ENCODE data around the gene TAF6.
A peak's percentile ranks its signal among the peaks of the same experiment; 100 is the strongest.

The TAF6 gene

DNA sequence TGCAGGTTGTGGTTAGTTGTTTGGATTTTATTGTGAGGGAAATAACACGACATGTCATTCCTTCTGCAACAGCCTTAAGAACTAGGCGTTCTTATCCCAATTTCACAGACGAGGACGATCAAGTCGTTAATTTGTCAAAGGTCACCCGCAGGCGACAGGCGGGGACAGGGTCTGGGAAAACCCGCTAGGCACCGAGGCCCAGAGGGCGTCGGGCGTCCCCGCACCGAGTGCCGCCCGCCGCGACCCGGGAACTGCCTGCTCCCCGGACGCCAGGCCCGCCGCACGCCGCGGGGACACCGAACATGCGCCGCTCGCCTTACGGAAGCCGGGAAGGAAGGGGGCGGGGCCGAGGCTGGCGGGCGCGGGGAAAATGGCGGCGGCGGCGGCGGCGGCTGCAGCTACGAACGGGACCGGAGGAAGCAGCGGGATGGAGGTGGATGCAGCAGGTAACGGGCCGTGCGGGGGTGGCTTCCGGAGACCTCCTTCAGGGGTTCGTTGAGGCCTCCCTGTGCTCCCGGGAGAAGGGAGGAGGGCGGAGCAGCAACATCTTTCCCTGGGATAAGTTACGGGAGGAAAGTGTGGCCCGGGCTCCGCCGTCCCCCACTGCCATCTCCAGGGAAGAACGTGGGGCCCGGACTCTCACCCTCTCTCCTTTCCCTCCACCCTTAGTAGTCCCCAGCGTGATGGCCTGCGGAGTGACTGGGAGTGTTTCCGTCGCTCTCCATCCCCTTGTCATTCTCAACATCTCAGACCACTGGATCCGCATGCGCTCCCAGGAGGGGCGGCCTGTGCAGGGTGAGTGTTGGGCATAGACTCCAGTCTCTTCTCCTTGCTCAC is 30.3 kb downstream of the TAF6 start, which contains the start of gene COPS6 (continued):
- no peak for TF ChIP-seq ZNF664 (tag by site-specific recombination; IDR thresholded peaks at IDR 0.05)
- TF ChIP-seq, protein P1, sequence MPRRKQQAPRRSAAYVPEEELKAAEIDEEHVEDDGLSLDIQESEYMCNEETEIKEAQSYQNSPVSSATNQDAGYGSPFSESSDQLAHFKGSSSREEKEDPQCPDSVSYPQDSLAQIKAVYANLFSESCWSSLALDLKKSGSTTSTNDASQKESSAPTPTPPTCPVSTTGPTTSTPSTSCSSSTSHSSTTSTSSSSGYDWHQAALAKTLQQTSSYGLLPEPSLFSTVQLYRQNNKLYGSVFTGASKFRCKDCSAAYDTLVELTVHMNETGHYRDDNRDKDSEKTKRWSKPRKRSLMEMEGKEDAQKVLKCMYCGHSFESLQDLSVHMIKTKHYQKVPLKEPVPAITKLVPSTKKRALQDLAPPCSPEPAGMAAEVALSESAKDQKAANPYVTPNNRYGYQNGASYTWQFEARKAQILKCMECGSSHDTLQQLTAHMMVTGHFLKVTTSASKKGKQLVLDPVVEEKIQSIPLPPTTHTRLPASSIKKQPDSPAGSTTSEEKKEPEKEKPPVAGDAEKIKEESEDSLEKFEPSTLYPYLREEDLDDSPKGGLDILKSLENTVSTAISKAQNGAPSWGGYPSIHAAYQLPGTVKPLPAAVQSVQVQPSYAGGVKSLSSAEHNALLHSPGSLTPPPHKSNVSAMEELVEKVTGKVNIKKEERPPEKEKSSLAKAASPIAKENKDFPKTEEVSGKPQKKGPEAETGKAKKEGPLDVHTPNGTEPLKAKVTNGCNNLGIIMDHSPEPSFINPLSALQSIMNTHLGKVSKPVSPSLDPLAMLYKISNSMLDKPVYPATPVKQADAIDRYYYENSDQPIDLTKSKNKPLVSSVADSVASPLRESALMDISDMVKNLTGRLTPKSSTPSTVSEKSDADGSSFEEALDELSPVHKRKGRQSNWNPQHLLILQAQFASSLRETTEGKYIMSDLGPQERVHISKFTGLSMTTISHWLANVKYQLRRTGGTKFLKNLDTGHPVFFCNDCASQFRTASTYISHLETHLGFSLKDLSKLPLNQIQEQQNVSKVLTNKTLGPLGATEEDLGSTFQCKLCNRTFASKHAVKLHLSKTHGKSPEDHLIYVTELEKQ (tag by site-specific recombination; IDR thresholded peaks at IDR 0.05; ENCODE audit: borderline replicate concordance), result no peak
- no peak for TF ChIP-seq ZNF132 (tag by site-specific recombination; IDR thresholded peaks at IDR 0.05; ENCODE audit: borderline replicate concordance)
- peak; percentile 80; the same call in 1 of the 2 replicates for TF ChIP-seq PRDM1 (tag by site-specific recombination; IDR thresholded peaks at IDR 0.05)
- TF ChIP-seq ZNF473 (tag by site-specific recombination; IDR thresholded peaks at IDR 0.05), result no peak
- TF ChIP-seq ZNF558 (tag by site-specific recombination; IDR thresholded peaks at IDR 0.05), result no peak
- TF ChIP-seq FEZF1 (tag by site-specific recombination; IDR thresholded peaks at IDR 0.05), result no peak
- TF ChIP-seq, protein P2, sequence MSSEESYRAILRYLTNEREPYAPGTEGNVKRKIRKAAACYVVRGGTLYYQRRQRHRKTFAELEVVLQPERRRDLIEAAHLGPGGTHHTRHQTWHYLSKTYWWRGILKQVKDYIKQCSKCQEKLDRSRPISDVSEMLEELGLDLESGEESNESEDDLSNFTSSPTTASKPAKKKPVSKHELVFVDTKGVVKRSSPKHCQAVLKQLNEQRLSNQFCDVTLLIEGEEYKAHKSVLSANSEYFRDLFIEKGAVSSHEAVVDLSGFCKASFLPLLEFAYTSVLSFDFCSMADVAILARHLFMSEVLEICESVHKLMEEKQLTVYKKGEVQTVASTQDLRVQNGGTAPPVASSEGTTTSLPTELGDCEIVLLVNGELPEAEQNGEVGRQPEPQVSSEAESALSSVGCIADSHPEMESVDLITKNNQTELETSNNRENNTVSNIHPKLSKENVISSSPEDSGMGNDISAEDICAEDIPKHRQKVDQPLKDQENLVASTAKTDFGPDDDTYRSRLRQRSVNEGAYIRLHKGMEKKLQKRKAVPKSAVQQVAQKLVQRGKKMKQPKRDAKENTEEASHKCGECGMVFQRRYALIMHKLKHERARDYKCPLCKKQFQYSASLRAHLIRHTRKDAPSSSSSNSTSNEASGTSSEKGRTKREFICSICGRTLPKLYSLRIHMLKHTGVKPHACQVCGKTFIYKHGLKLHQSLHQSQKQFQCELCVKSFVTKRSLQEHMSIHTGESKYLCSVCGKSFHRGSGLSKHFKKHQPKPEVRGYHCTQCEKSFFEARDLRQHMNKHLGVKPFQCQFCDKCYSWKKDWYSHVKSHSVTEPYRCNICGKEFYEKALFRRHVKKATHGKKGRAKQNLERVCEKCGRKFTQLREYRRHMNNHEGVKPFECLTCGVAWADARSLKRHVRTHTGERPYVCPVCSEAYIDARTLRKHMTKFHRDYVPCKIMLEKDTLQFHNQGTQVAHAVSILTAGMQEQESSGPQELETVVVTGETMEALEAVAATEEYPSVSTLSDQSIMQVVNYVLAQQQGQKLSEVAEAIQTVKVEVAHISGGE (tag by site-specific recombination; conservative IDR thresholded peaks at IDR 0.05; ENCODE audit: low read depth), result peak; percentile 77
- no peak for TF ChIP-seq TCF7L2 (IDR thresholded peaks at IDR 0.05; ENCODE audit: borderline replicate concordance, low read depth, low read length)
- peak; percentile 25; the same call in 1 of the 2 replicates for TF ChIP-seq KLF1 (tag by site-specific recombination; IDR thresholded peaks at IDR 0.05)
- TF ChIP-seq ZNF16 (tag by site-specific recombination; IDR thresholded peaks at IDR 0.05; ENCODE audit: low read depth), result no peak; the same call in 1 of the 2 replicates
- TF ChIP-seq, protein P3, sequence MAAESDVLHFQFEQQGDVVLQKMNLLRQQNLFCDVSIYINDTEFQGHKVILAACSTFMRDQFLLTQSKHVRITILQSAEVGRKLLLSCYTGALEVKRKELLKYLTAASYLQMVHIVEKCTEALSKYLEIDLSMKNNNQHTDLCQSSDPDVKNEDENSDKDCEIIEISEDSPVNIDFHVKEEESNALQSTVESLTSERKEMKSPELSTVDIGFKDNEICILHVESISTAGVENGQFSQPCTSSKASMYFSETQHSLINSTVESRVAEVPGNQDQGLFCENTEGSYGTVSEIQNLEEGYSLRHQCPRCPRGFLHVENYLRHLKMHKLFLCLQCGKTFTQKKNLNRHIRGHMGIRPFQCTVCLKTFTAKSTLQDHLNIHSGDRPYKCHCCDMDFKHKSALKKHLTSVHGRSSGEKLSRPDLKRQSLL (tag by site-specific recombination; IDR thresholded peaks at IDR 0.05), result no peak
- TF ChIP-seq, protein P4, sequence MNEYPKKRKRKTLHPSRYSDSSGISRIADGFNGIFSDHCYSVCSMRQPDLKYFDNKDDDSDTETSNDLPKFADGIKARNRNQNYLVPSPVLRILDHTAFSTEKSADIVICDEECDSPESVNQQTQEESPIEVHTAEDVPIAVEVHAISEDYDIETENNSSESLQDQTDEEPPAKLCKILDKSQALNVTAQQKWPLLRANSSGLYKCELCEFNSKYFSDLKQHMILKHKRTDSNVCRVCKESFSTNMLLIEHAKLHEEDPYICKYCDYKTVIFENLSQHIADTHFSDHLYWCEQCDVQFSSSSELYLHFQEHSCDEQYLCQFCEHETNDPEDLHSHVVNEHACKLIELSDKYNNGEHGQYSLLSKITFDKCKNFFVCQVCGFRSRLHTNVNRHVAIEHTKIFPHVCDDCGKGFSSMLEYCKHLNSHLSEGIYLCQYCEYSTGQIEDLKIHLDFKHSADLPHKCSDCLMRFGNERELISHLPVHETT (tag by site-specific recombination; IDR thresholded peaks at IDR 0.05), result peak; percentile 54; the same call in 1 of the 2 replicates
- TF ChIP-seq ZNF843 (tag by site-specific recombination; IDR thresholded peaks at IDR 0.05), result 0 out of 2 replicates have a peak, but pooled peaks have one; percentile 45
- TF ChIP-seq, protein P5, sequence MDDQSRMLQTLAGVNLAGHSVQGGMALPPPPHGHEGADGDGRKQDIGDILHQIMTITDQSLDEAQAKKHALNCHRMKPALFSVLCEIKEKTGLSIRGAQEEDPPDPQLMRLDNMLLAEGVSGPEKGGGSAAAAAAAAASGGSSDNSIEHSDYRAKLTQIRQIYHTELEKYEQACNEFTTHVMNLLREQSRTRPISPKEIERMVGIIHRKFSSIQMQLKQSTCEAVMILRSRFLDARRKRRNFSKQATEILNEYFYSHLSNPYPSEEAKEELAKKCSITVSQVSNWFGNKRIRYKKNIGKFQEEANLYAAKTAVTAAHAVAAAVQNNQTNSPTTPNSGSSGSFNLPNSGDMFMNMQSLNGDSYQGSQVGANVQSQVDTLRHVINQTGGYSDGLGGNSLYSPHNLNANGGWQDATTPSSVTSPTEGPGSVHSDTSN (CRISPR knock-in tag; IDR thresholded peaks at IDR 0.05), result peak; percentile 91; the same call in 1 of the 2 replicates
- TF ChIP-seq, protein P6, sequence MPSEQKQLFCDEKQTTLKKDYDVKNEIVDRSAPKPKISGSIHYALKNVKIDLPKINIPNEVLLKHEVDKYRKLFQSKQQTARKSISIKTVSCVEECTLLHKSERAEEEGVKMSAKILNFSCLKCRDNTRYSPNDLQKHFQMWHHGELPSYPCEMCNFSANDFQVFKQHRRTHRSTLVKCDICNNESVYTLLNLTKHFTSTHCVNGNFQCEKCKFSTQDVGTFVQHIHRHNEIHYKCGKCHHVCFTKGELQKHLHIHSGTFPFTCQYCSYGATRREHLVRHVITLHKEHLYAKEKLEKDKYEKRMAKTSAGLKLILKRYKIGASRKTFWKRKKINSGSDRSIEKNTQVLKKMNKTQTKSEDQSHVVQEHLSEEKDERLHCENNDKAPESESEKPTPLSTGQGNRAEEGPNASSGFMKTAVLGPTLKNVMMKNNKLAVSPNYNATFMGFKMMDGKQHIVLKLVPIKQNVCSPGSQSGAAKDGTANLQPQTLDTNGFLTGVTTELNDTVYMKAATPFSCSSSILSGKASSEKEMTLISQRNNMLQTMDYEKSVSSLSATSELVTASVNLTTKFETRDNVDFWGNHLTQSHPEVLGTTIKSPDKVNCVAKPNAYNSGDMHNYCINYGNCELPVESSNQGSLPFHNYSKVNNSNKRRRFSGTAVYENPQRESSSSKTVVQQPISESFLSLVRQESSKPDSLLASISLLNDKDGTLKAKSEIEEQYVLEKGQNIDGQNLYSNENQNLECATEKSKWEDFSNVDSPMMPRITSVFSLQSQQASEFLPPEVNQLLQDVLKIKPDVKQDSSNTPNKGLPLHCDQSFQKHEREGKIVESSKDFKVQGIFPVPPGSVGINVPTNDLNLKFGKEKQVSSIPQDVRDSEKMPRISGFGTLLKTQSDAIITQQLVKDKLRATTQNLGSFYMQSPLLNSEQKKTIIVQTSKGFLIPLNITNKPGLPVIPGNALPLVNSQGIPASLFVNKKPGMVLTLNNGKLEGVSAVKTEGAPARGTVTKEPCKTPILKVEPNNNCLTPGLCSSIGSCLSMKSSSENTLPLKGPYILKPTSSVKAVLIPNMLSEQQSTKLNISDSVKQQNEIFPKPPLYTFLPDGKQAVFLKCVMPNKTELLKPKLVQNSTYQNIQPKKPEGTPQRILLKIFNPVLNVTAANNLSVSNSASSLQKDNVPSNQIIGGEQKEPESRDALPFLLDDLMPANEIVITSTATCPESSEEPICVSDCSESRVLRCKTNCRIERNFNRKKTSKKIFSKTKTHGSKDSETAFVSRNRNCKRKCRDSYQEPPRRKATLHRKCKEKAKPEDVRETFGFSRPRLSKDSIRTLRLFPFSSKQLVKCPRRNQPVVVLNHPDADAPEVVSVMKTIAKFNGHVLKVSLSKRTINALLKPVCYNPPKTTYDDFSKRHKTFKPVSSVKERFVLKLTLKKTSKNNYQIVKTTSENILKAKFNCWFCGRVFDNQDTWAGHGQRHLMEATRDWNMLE (tag by site-specific recombination; conservative IDR thresholded peaks at IDR 0.05; ENCODE audit: low read depth), result peak; percentile 20; the same call in 1 of the 2 replicates
- TF ChIP-seq, protein P7, sequence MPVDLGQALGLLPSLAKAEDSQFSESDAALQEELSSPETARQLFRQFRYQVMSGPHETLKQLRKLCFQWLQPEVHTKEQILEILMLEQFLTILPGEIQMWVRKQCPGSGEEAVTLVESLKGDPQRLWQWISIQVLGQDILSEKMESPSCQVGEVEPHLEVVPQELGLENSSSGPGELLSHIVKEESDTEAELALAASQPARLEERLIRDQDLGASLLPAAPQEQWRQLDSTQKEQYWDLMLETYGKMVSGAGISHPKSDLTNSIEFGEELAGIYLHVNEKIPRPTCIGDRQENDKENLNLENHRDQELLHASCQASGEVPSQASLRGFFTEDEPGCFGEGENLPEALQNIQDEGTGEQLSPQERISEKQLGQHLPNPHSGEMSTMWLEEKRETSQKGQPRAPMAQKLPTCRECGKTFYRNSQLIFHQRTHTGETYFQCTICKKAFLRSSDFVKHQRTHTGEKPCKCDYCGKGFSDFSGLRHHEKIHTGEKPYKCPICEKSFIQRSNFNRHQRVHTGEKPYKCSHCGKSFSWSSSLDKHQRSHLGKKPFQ (tag by site-specific recombination; IDR thresholded peaks at IDR 0.05), result no peak
- peak; percentile 97 for TF ChIP-seq ZNF335 (tag by site-specific recombination; conservative IDR thresholded peaks at IDR 0.05)

Measured in HEK293 (cell line).